Endodermal cell (in vitro differentiated cells): ENCODE measurements around the gene DNALI1. TPM values are rescaled to one million over a fixed set of nuclear protein-coding genes. Genes with fewer than 3 reads are reported as not detected.

ENCODE experiments used
- DNase-seq: peaks from one replicate; pipeline ENCODE4 v3.0.0-alpha.2; 2017
- H3K27ac ChIP-seq: 2 replicates; pipeline ENCODE4 v1.5.1; 2013; ENCODE audit warnings: mild to moderate bottlenecking, low read depth, low read length, moderate library complexity
- H3K27me3 ChIP-seq: 2 replicates; pipeline ENCODE4 v1.6.1; 2013; ENCODE audit warnings: mild to moderate bottlenecking, low read length, moderate library complexity; ENCODE audit not compliant: insufficient read depth, control insufficient read depth, poor library complexity, severe bottlenecking
- H3K36me3 ChIP-seq: 2 replicates; pipeline ENCODE4 v1.7.0; 2013; ENCODE audit warnings: mild to moderate bottlenecking, low read length, moderate library complexity; ENCODE audit not compliant: control insufficient read depth, insufficient read depth
- H3K4me1 ChIP-seq: one replicate; pipeline ENCODE4 v1.7.0; 2013; ENCODE audit warnings: low read length; ENCODE audit not compliant: control insufficient read depth, insufficient read depth
- H3K4me3 ChIP-seq: 2 replicates; pipeline ENCODE4 v1.5.1; 2013; ENCODE audit warnings: mild to moderate bottlenecking, low read length, moderate library complexity
- H3K9ac ChIP-seq: 2 replicates; pipeline ENCODE4 v1.6.1; 2013; ENCODE audit warnings: mild to moderate bottlenecking, low read length, moderate library complexity; ENCODE audit not compliant: poor library complexity, severe bottlenecking; ENCODE audit errors: extremely low read depth
- H3K9me3 ChIP-seq: 2 replicates; pipeline ENCODE4 v1.6.1; 2013; ENCODE audit warnings: mild to moderate bottlenecking, low read length, moderate library complexity; ENCODE audit not compliant: control insufficient read depth
- H3K27ac Mint-ChIP-seq: 2 replicates; pipeline ENCODE4 v1.8.0; 2020; ENCODE audit warnings: mixed read lengths
- H3K27me3 Mint-ChIP-seq: 2 replicates; pipeline ENCODE4 v1.8.0; 2021; ENCODE audit warnings: mild to moderate bottlenecking, mixed read lengths; ENCODE audit not compliant: insufficient read depth
- H3K36me3 Mint-ChIP-seq: 2 replicates; pipeline ENCODE4 v1.8.0; 2020; ENCODE audit warnings: low read depth, mixed read lengths
- H3K4me1 Mint-ChIP-seq: 2 replicates; pipeline ENCODE4 v1.8.0; 2020; ENCODE audit warnings: mixed read lengths
- H3K4me3 Mint-ChIP-seq: 2 replicates; pipeline ENCODE4 v1.8.0; 2020; ENCODE audit warnings: mild to moderate bottlenecking, moderate library complexity, mixed read lengths
- H3K9me3 Mint-ChIP-seq: 2 replicates; pipeline ENCODE4 v1.8.0; 2020; ENCODE audit warnings: mild to moderate bottlenecking, mixed read lengths
- WGBS, 2 experiments: methylation state at CpG; one replicate each; pipeline versions ENCODE4 v1.1.5 to v1.1.7; 2013; ENCODE audit warnings: missing lambda C conversion rate in 2 of 2, mixed read lengths in 1 of 2; ENCODE audit not compliant: insufficient coverage in 1 of 2, insufficient read length in 1 of 2; 5-methylcytosine and 5-hydroxymethylcytosine counted together
- total RNA-seq, 2 donors: library from RNA; stranded (reverse); fragmentation: NEBNext Ultra II Directional in 1 of 2; extraction: Animal tissue kit (Norgen Biotek cat#: 25700) in 1 of 2; gene quantifications; 2 replicates in 1 of 2; 3 replicates in 1 of 2; pipeline ENCODE4 v1.2.1, GENCODE V29; 2021
- TF ChIP-seq, protein P1 (sequence below): fragments of 200-600 bp; sonication (generic); conservative IDR thresholded peaks from 2 replicates; pipeline ENCODE4 v1.5.0; 2021; ENCODE audit warnings: antibody characterized with exemption, mild to moderate bottlenecking

The DNALI1 gene
- total RNA-seq, 2 donors from 2014 or later = 31.5 to 39.5 TPM

DNA sequence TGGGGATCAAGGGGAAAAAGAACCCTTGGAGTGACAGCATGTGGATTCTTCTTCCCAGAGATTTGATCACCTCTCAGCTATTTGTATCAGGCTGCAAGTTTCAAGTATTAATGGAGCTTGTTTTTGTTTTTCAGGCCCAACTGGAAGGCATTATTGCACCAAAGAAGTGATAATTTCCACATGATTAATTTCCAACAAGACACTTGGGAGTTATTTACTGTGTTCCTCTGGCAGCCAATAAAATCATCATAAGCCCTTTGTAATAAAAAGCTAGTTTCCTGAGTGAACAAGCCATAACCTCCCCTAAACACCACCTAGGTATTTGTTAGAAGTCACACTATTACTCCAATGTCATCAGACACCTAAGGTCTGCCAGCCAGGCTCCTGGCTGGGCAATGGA lies 8.2 kb downstream of the DNALI1 start:
- peaks cover 64% of the 10 kb centered on the region for H3K36me3 ChIP-seq
- no peak overlapping the region for H3K4me3 Mint-ChIP-seq

DNA sequence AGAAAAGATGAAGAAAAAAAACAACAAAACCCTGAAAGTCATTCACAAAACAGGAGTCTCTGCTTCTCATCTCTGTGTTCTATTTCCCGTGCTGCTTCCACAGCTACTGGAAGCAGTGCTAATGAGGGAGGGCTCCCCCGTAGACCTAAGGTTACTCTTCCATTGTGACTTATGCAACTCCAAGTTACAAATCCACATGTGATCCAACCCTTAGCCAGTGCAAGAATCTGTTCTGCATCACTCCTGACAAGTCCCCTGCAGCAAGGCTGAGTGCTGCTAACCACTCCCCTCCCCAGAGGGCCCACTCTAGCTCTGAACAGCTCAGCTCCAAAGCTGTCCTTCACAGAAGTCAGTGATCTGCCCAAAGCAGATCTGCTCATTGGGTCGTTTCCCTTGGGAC lies 10.3 kb downstream of the DNALI1 start:
- H3K4me3 ChIP-seq = no peak overlapping the region
- H3K9ac ChIP-seq = no peak overlapping the region
- peaks cover 79% of the 10 kb centered on the region for H3K36me3 ChIP-seq
- no peak for DNase-seq
- TF ChIP-seq, protein P1, sequence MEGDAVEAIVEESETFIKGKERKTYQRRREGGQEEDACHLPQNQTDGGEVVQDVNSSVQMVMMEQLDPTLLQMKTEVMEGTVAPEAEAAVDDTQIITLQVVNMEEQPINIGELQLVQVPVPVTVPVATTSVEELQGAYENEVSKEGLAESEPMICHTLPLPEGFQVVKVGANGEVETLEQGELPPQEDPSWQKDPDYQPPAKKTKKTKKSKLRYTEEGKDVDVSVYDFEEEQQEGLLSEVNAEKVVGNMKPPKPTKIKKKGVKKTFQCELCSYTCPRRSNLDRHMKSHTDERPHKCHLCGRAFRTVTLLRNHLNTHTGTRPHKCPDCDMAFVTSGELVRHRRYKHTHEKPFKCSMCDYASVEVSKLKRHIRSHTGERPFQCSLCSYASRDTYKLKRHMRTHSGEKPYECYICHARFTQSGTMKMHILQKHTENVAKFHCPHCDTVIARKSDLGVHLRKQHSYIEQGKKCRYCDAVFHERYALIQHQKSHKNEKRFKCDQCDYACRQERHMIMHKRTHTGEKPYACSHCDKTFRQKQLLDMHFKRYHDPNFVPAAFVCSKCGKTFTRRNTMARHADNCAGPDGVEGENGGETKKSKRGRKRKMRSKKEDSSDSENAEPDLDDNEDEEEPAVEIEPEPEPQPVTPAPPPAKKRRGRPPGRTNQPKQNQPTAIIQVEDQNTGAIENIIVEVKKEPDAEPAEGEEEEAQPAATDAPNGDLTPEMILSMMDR = no peak
- H3K36me3 Mint-ChIP-seq = peaks cover 63% of the 10 kb centered on the region
- no peaks in the 10 kb centered on the region for H3K4me1 ChIP-seq
- H3K27me3 Mint-ChIP-seq = no peaks in the 10 kb centered on the region
- H3K4me1 Mint-ChIP-seq = no peaks in the 10 kb centered on the region
- no peaks in the 10 kb centered on the region for H3K9me3 ChIP-seq
- H3K27ac Mint-ChIP-seq = no peak overlapping the region
- H3K27me3 ChIP-seq = no peaks in the 10 kb centered on the region
- no peak overlapping the region for H3K27ac ChIP-seq
- H3K4me3 Mint-ChIP-seq = no peak overlapping the region
- WGBS, 2 experiments = 94 to 100% methylated on average over 3 of the region's 3 CpGs
- H3K9me3 Mint-ChIP-seq = no peaks in the 10 kb centered on the region

More for the DNA sequence above, 8.2 kb downstream of the DNALI1 start:
- no peaks in the 10 kb centered on the region for H3K9me3 ChIP-seq
- no peak for DNase-seq
- H3K36me3 Mint-ChIP-seq = peaks cover 54% of the 10 kb centered on the region
- no peak overlapping the region for H3K27ac Mint-ChIP-seq
- peaks cover 3% of the 10 kb centered on the region for H3K4me1 Mint-ChIP-seq
- H3K9me3 Mint-ChIP-seq = no peaks in the 10 kb centered on the region
- TF ChIP-seq, protein P1 = no peak
- no peak overlapping the region for H3K9ac ChIP-seq
- H3K4me1 ChIP-seq = no peaks in the 10 kb centered on the region
- no peak overlapping the region for H3K4me3 ChIP-seq
- no peaks in the 10 kb centered on the region for H3K27me3 ChIP-seq
- H3K27ac ChIP-seq = no peak overlapping the region
- H3K27me3 Mint-ChIP-seq = no peaks in the 10 kb centered on the region

GRCh38 chr1:37570528-37571334 lies 14.0 kb downstream of the DNALI1 start:
- no peaks in the 10 kb centered on the region for H3K27me3 Mint-ChIP-seq
- TF ChIP-seq, protein P1 = no peak
- Histone ChIP-seq H3K4me1 (no peaks in the 10 kb centered on the region), H3K9ac (no peak overlapping the region), H3K27ac (no peak overlapping the region), H3K27me3 (no peaks in the 10 kb centered on the region), H3K36me3 (peaks cover 96% of the 10 kb centered on the region), H3K9me3 (no peaks in the 10 kb centered on the region), H3K4me3 (no peak overlapping the region)
- H3K9me3 Mint-ChIP-seq = no peaks in the 10 kb centered on the region
- peaks cover 84% of the 10 kb centered on the region for H3K36me3 Mint-ChIP-seq
- WGBS, 2 experiments = 99% methylated on average over 3 of the region's 3 CpGs; no CpG with 5 or more reads in 1 of the 2 experiments
- no peak overlapping the region for H3K4me3 Mint-ChIP-seq
- no peak for DNase-seq
- H3K27ac Mint-ChIP-seq = no peak overlapping the region
- H3K4me1 Mint-ChIP-seq = no peaks in the 10 kb centered on the region
